HepG2 (cell line): Measurements from ENCODE around the gene MEX3A. TPM values are rescaled to one million over a fixed set of nuclear protein-coding genes. Genes with fewer than 3 reads are reported as not detected.
A peak's percentile ranks its signal among the peaks of the same experiment; 100 is the strongest.

Source experiments
- DPF2 ChIP-seq: sonication (generic); formaldehyde crosslinking; IDR thresholded peaks from 2 replicates; pipeline ENCODE4 v1.4.0; 2020; ENCODE audit warnings: mild to moderate bottlenecking, low read depth, missing genetic modification reagents, borderline replicate concordance
- ELF4 ChIP-seq: sonication (generic); formaldehyde crosslinking; IDR thresholded peaks from 2 replicates; pipeline ENCODE4 v1.5.0; 2020; ENCODE audit warnings: missing genetic modification reagents, mild to moderate bottlenecking, moderate library complexity, borderline replicate concordance
- HDAC2 ChIP-seq: sonication (generic); formaldehyde crosslinking; IDR thresholded peaks from 2 replicates; pipeline ENCODE4 v1.4.0; 2020; ENCODE audit warnings: missing genetic modification reagents
- MED1 ChIP-seq: sonication (generic); formaldehyde crosslinking; IDR thresholded peaks from 2 replicates; pipeline ENCODE4 v1.4.0; 2020; ENCODE audit warnings: missing genetic modification reagents
- MTF1 ChIP-seq: sonication (generic); formaldehyde crosslinking; IDR thresholded peaks from 2 replicates; pipeline ENCODE4 v1.5.0; 2020; ENCODE audit warnings: missing genetic modification reagents
- POLR2AphosphoS5 ChIP-seq: IDR thresholded peaks from 2 replicates; pipeline ENCODE4 v1.6.1; 2012; ENCODE audit warnings: low read depth, low read length
- PRDM4 ChIP-seq: sonication (generic); formaldehyde crosslinking; IDR thresholded peaks from 2 replicates; pipeline ENCODE4 v1.9.0; 2021; ENCODE audit warnings: missing genetic modification reagents, borderline replicate concordance
- SAP130 ChIP-seq: IDR thresholded peaks from 2 replicates; pipeline ENCODE4 v1.6.1; 2016; ENCODE audit warnings: low read depth
- SOX5 ChIP-seq: IDR thresholded peaks from 2 replicates; pipeline ENCODE4 v1.6.1; 2016; ENCODE audit warnings: borderline replicate concordance
- SOX6 ChIP-seq, 2 experiments: fragments of 450-650 bp in 1 of 2; sonication (generic) in 1 of 2; formaldehyde crosslinking in 1 of 2; IDR thresholded peaks; 2 replicates each; pipeline versions ENCODE4 v1.4.0 to v1.6.1; 2017 to 2020; ENCODE audit warnings: antibody characterized with exemption in 1 of 2, mild to moderate bottlenecking in 1 of 2, missing genetic modification reagents in 1 of 2
- SP5 ChIP-seq: IDR thresholded peaks from 2 replicates; pipeline ENCODE4 v1.6.1; 2016; ENCODE audit warnings: low read depth, borderline replicate concordance
- TAF1 ChIP-seq: sonication (generic); formaldehyde crosslinking; IDR thresholded peaks from 2 replicates; pipeline ENCODE4 v1.4.0; 2020; ENCODE audit warnings: missing genetic modification reagents
- TSC22D2 ChIP-seq: sonication (generic); formaldehyde crosslinking; IDR thresholded peaks from 2 replicates; pipeline ENCODE4 v1.5.1; 2020; ENCODE audit warnings: missing genetic modification reagents, mild to moderate bottlenecking, borderline replicate concordance
- ZKSCAN5 ChIP-seq: sonication (generic); formaldehyde crosslinking; IDR thresholded peaks from 2 replicates; pipeline ENCODE4 v1.5.1; 2020; ENCODE audit warnings: mild to moderate bottlenecking, missing genetic modification reagents
- ZNF205 ChIP-seq: IDR thresholded peaks from 2 replicates; pipeline ENCODE4 v1.6.1; 2018; ENCODE audit warnings: missing biosample characterization, missing genetic modification reagents
- ZNF292 ChIP-seq: sonication (generic); formaldehyde crosslinking; IDR thresholded peaks from 2 replicates; pipeline ENCODE4 v1.8.1; 2022; ENCODE audit warnings: mild to moderate bottlenecking, low read depth, missing genetic modification reagents, borderline replicate concordance
- ZNF441 ChIP-seq: sonication (generic); formaldehyde crosslinking; IDR thresholded peaks from 2 replicates; pipeline ENCODE4 v1.7.0; 2021; ENCODE audit warnings: missing genetic modification reagents, borderline replicate concordance
- ZNF510 ChIP-seq: sonication (generic); formaldehyde crosslinking; IDR thresholded peaks from 2 replicates; pipeline ENCODE4 v1.4.0; 2020; ENCODE audit warnings: low read depth, mild to moderate bottlenecking, missing genetic modification reagents
- ZNF574 ChIP-seq: sonication (generic); formaldehyde crosslinking; IDR thresholded peaks from 2 replicates; pipeline ENCODE4 v1.4.0; 2020; ENCODE audit warnings: missing genetic modification reagents
- ZNF652 ChIP-seq: IDR thresholded peaks from 2 replicates; pipeline ENCODE4 v1.6.1; 2016; ENCODE audit warnings: low read depth, borderline replicate concordance
- ZNF841 ChIP-seq: sonication (generic); formaldehyde crosslinking; IDR thresholded peaks from 2 replicates; pipeline ENCODE4 v1.8.1; 2023; ENCODE audit warnings: missing genetic modification reagents, borderline replicate concordance
- ZSCAN9 ChIP-seq: IDR thresholded peaks from 2 replicates; pipeline ENCODE4 v1.6.1; 2016; ENCODE audit warnings: borderline replicate concordance
- polyA plus RNA-seq, 8 experiments: library from polyadenylated mRNA; depleted of rRNA in 3 of 8; stranded (reverse) in 7 of 8; unstranded in 1 of 8; fragments of >200 nt; fragmentation: Illumina TruSeq in 4 of 8; extraction: Trizol in 4 of 8; gene quantifications; 2 replicates each; pipeline versions ENCODE4 v1.2.1 to v1.2.3, GENCODE V29; 2011 to 2016; ENCODE audit warnings: low read depth in 4 of 8, missing spikeins in 1 of 8, mixed read lengths in 1 of 8; ENCODE audit not compliant: insufficient read depth in 1 of 8
- total RNA-seq, 5 experiments: library from RNA; depleted of rRNA; stranded (reverse); fragments of >200 nt; fragmentation: Illumina TruSeq; extraction: Trizol; gene quantifications; 2 replicates each; pipeline ENCODE4 v1.2.3, GENCODE V29; 2016; ENCODE audit warnings: low read depth in 1 of 5
- TF ChIP-seq, protein P1 (sequence below): sonication (generic); formaldehyde crosslinking; IDR thresholded peaks from 2 replicates; pipeline ENCODE4 v1.5.0; 2020; ENCODE audit warnings: missing genetic modification reagents

Gene MEX3A
- total and polyA plus RNA-seq, 2 of the 13 experiments (the other 11 are each of a cell fraction or from before 2014, with no cell fraction given) = 7.6 to 9.1 TPM

- TF ChIP-seq, protein P1, sequence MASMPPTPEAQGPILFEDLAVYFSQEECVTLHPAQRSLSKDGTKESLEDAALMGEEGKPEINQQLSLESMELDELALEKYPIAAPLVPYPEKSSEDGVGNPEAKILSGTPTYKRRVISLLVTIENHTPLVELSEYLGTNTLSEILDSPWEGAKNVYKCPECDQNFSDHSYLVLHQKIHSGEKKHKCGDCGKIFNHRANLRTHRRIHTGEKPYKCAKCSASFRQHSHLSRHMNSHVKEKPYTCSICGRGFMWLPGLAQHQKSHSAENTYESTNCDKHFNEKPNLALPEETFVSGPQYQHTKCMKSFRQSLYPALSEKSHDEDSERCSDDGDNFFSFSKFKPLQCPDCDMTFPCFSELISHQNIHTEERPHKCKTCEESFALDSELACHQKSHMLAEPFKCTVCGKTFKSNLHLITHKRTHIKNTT (CRISPR knock-in tag) = no peak
- TF ChIP-seq SAP130 (CRISPR knock-in tag) (peak; percentile 91), ZNF510 (CRISPR knock-in tag) (no peak), ZNF652 (CRISPR knock-in tag) (no peak), SOX6 (IDR thresholded peaks at IDR 0.05) (no peak), SOX6 (CRISPR knock-in tag; IDR thresholded peaks at IDR 0.05) (peak; percentile 53), ELF4 (peak; percentile 83), SP5 (CRISPR knock-in tag) (peak; percentile 48), TAF1 (CRISPR knock-in tag) (peak; percentile 70), MED1 (peak; percentile 61), ZNF205 (0 out of 2 replicates have a peak, but pooled peaks have one; percentile 32), ZNF841 (CRISPR knock-in tag) (no peak), DPF2 (0 out of 2 replicates have a peak, but pooled peaks have one; percentile 37), TSC22D2 (CRISPR knock-in tag) (no peak), ZSCAN9 (CRISPR knock-in tag) (0 out of 2 replicates have a peak, but pooled peaks have one; percentile 43), ZNF574 (CRISPR knock-in tag) (peak; percentile 37; the same call in 1 of the 2 replicates), POLR2AphosphoS5 (peak; percentile 59; the same call in 1 of the 2 replicates), SOX5 (peak; percentile 32; the same call in 1 of the 2 replicates), HDAC2 (CRISPR knock-in tag) (peak; percentile 71; the same call in 1 of the 2 replicates), ZKSCAN5 (CRISPR knock-in tag) (no peak), ZNF441 (CRISPR knock-in tag) (peak; percentile 32; the same call in 1 of the 2 replicates), PRDM4 (no peak), ZNF292 (CRISPR knock-in tag) (0 out of 2 replicates have a peak, but pooled peaks have one; percentile 27), MTF1 (CRISPR knock-in tag) (no peak)
Observed at GRCh38 chr1:156118177-156118868, 36.1 kb upstream of the MEX3A start (continued).
